HG03139 (cell line): ENCODE results near the gene SPATA9.
A peak's percentile ranks its signal among the peaks of the same experiment; 100 is the strongest.

ENCODE experiments used
- ATAC-seq: cut with Tn5 transposase; IDR thresholded peaks from one replicate; pipeline ENCODE4 v1.9.1; 2021; ENCODE audit not compliant: unreplicated experiment

SPATA9 gene

GRCh38 chr5:95682891-95683290 lies at the start of gene SPATA9:
SPATA9 (minus strand) TSS chr5:95682991; CDS start chr5:95682854, 137 bp downstream.
- ATAC-seq = no peak

- ATAC-seq = peak; percentile 12
Observed at GRCh38 chr5:95731571-95732554, 49.1 kb upstream of the SPATA9 start.

- ATAC-seq = peak; percentile 42
Observed at GRCh38 chr5:95730730-95731570, 48.2 kb upstream of the SPATA9 start, which contains the start of gene RHOBTB3. RHOBTB3 (plus strand) TSS chr5:95731336; CDS start chr5:95731683, 347 bp downstream.

- no peak for ATAC-seq
Observed at GRCh38 chr5:95730011-95730700, 47.4 kb upstream of the SPATA9 start.

- ATAC-seq = no peak
Observed at GRCh38 chr5:95729115-95730010, 46.6 kb upstream of the SPATA9 start.

- no peak for ATAC-seq
Observed at GRCh38 chr5:95728494-95729114, 45.8 kb upstream of the SPATA9 start.

- ATAC-seq = no peak
Observed at GRCh38 chr5:95727764-95728191, 45.0 kb upstream of the SPATA9 start.

GRCh38 chr5:95726811-95727763 lies 44.3 kb upstream of the SPATA9 start:
- ATAC-seq = no peak

- no peak for ATAC-seq
Observed at GRCh38 chr5:95725937-95726810, 43.4 kb upstream of the SPATA9 start.

GRCh38 chr5:95725071-95725820 lies 42.5 kb upstream of the SPATA9 start:
- no peak for ATAC-seq

- ATAC-seq = no peak
Observed at GRCh38 chr5:95723632-95724369, 41.0 kb upstream of the SPATA9 start.

- ATAC-seq = no peak
Observed at GRCh38 chr5:95721582-95722295, 38.9 kb upstream of the SPATA9 start.

GRCh38 chr5:95720094-95720786 lies 37.4 kb upstream of the SPATA9 start:
- ATAC-seq = no peak

- no peak for ATAC-seq
Observed at GRCh38 chr5:95718738-95719137, 35.9 kb upstream of the SPATA9 start.

GRCh38 chr5:95718203-95718602 lies 35.4 kb upstream of the SPATA9 start:
- peak; percentile 88 for ATAC-seq
